NK-92 (cell line): ENCODE measurements around the gene C4BPB.

Experiments
- DNase-seq: peaks from one replicate; lab custom pipeline; 2025; ENCODE audit not compliant: unreplicated experiment; lab: John Stamatoyannopoulos, UW

Gene C4BPB

GRCh38 chr1:207059881-207060280 lies 28.8 kb upstream of the C4BPB start:
- DNase-seq, result no peak

GRCh38 chr1:207060596-207060995 lies 28.1 kb upstream of the C4BPB start:
- no peak for DNase-seq

GRCh38 chr1:207062058-207062457 lies 26.6 kb upstream of the C4BPB start:
- no peak for DNase-seq

- DNase-seq, result no peak
Measured at GRCh38 chr1:207063014-207063413, 25.6 kb upstream of the C4BPB start.

- no peak for DNase-seq
Measured at GRCh38 chr1:207064561-207064960, 24.1 kb upstream of the C4BPB start.

- no peak for DNase-seq
Measured at GRCh38 chr1:207067185-207067584, 21.5 kb upstream of the C4BPB start.

- no peak for DNase-seq
Measured at GRCh38 chr1:207067665-207068064, 21.0 kb upstream of the C4BPB start.

- no peak for DNase-seq
Measured at GRCh38 chr1:207069061-207069460, 19.6 kb upstream of the C4BPB start.

- DNase-seq, result no peak
Measured at GRCh38 chr1:207069858-207070506, 18.7 kb upstream of the C4BPB start.

- DNase-seq, result no peak
Measured at GRCh38 chr1:207070811-207071210, 17.8 kb upstream of the C4BPB start.

GRCh38 chr1:207071426-207071825 lies 17.2 kb upstream of the C4BPB start:
- no peak for DNase-seq

- no peak for DNase-seq
Measured at GRCh38 chr1:207072233-207072632, 16.4 kb upstream of the C4BPB start.

GRCh38 chr1:207073906-207074820 lies 14.5 kb upstream of the C4BPB start:
- no peak for DNase-seq

- no peak for DNase-seq
Measured at GRCh38 chr1:207076181-207076955, 12.3 kb upstream of the C4BPB start.

GRCh38 chr1:207077012-207077411 lies 11.6 kb upstream of the C4BPB start:
- no peak for DNase-seq

- DNase-seq, result no peak
Measured at GRCh38 chr1:207077470-207078377, 10.9 kb upstream of the C4BPB start.

GRCh38 chr1:207078578-207079132 lies 10.0 kb upstream of the C4BPB start:
- DNase-seq, result no peak

GRCh38 chr1:207079706-207080241 lies 8.9 kb upstream of the C4BPB start:
- DNase-seq, result no peak

- no peak for DNase-seq
Measured at GRCh38 chr1:207081088-207081487, 7.6 kb upstream of the C4BPB start.

- DNase-seq, result no peak
Measured at GRCh38 chr1:207081806-207082205, 6.9 kb upstream of the C4BPB start.
